GM23338 (cell line): ENCODE data around the gene ZMYND8. TPM values are rescaled to one million over a fixed set of nuclear protein-coding genes. Genes with fewer than 3 reads are reported as not detected.

ENCODE experiments used
- ATAC-seq: fragments of 200-7000 bp; cut with Tn5 transposase; 3 replicates; pipeline ENCODE4 v1.9.1; 2020
- DNase-seq: peaks from one replicate; pipeline ENCODE4 v3.0.0-alpha.2; 2015; ENCODE audit warnings: low spot score
- H2AFZ ChIP-seq: fragments of 200-600 bp; sonication (generic); 2 replicates; pipeline ENCODE4 v1.8.0; 2016; ENCODE audit warnings: antibody characterized with exemption, mild to moderate bottlenecking, moderate library complexity
- H3F3A ChIP-seq: fragments of 200-600 bp; sonication (generic); replicated peaks from 2 replicates; pipeline ENCODE4 v1.8.0; 2017; ENCODE audit warnings: antibody characterized with exemption, mixed run types, low read depth
- H3K27ac ChIP-seq: fragments of 200-600 bp; sonication (generic); 2 replicates; pipeline ENCODE4 v1.6.1; 2016; ENCODE audit warnings: low read depth
- H3K27me3 ChIP-seq: fragments of 200-600 bp; sonication (generic); 2 replicates; pipeline ENCODE4 v1.8.0; 2016; ENCODE audit warnings: mild to moderate bottlenecking, mixed run types, moderate library complexity; ENCODE audit not compliant: insufficient read depth
- H3K36me3 ChIP-seq: fragments of 200-600 bp; sonication (generic); 2 replicates; pipeline ENCODE4 v1.8.0; 2016; ENCODE audit warnings: mild to moderate bottlenecking; ENCODE audit not compliant: insufficient read depth
- H3K4me1 ChIP-seq: fragments of 200-600 bp; sonication (generic); 2 replicates; pipeline ENCODE4 v1.8.0; 2016; ENCODE audit warnings: mild to moderate bottlenecking, moderate library complexity; ENCODE audit not compliant: insufficient read depth
- H3K4me2 ChIP-seq: fragments of 200-600 bp; sonication (generic); 2 replicates; pipeline ENCODE4 v1.7.1; 2017; ENCODE audit warnings: mixed run types
- H3K4me3 ChIP-seq: fragments of 200-600 bp; sonication (generic); 2 replicates; pipeline ENCODE4 v1.6.1; 2016; ENCODE audit warnings: mixed run types
- H3K79me2 ChIP-seq: fragments of 200-600 bp; sonication (generic); replicated peaks from 2 replicates; pipeline ENCODE4 v1.8.0; 2017; ENCODE audit warnings: mild to moderate bottlenecking; ENCODE audit not compliant: insufficient read depth
- H3K9me2 ChIP-seq: fragments of 200-600 bp; sonication (generic); 2 replicates; pipeline ENCODE4 v1.8.0; 2017; ENCODE audit not compliant: insufficient read depth
- H4K20me1 ChIP-seq: fragments of 200-600 bp; sonication (generic); replicated peaks from 2 replicates; pipeline ENCODE4 v1.8.0; 2017; ENCODE audit warnings: mild to moderate bottlenecking; ENCODE audit not compliant: insufficient read depth
- H3K27ac Mint-ChIP-seq: 2 replicates; pipeline ENCODE4 v1.8.0; 2020; ENCODE audit warnings: inconsistent platforms, mild to moderate bottlenecking, moderate library complexity, mixed read lengths
- H3K27me3 Mint-ChIP-seq: 3 replicates; pipeline ENCODE4 v1.8.0; 2022; ENCODE audit warnings: low read depth, mild to moderate bottlenecking, moderate library complexity, mixed read lengths, inconsistent platforms; ENCODE audit not compliant: insufficient read depth, poor library complexity
- H3K36me3 Mint-ChIP-seq: 3 replicates; pipeline ENCODE4 v1.8.0; 2021; ENCODE audit warnings: low read depth, mild to moderate bottlenecking, inconsistent platforms, moderate library complexity, mixed read lengths
- H3K4me1 Mint-ChIP-seq: 3 replicates; pipeline ENCODE4 v1.8.0; 2020; ENCODE audit warnings: mild to moderate bottlenecking, inconsistent platforms, mixed read lengths
- H3K4me3 Mint-ChIP-seq: 3 replicates; pipeline ENCODE4 v1.8.0; 2021; ENCODE audit warnings: moderate library complexity, mild to moderate bottlenecking, inconsistent platforms, mixed read lengths
- H3K9me3 Mint-ChIP-seq: 3 replicates; pipeline ENCODE4 v1.8.0; 2020; ENCODE audit warnings: moderate library complexity, mild to moderate bottlenecking, inconsistent platforms, mixed read lengths
- CREB1 ChIP-seq: fragments of 250-450 bp; sonication (Bioruptor Pico); IDR thresholded peaks from 2 replicates; pipeline ENCODE4 v1.5.0; 2020; ENCODE audit warnings: low read depth, mild to moderate bottlenecking, moderate library complexity
- CTCF ChIP-seq, 2 experiments: fragments of 200-600 bp in 1 of 2; sonication (generic) in 1 of 2; conservative IDR thresholded peaks; 2 replicates each; pipeline versions ENCODE4 v1.5.1 to v1.6.1; 2016 to 2017; ENCODE audit warnings: antibody characterized with exemption in 2 of 2, low read depth in 2 of 2, mild to moderate bottlenecking in 2 of 2, moderate library complexity in 1 of 2
- EZH2 ChIP-seq: fragments of 200-600 bp; sonication (generic); IDR thresholded peaks from one replicate; pipeline ENCODE4 v1.8.0; 2017; ENCODE audit warnings: antibody characterized with exemption, mild to moderate bottlenecking, low read depth; ENCODE audit not compliant: unreplicated experiment
- EZH2phosphoT487 ChIP-seq: fragments of 200-600 bp; sonication (generic); IDR thresholded peaks from one replicate; pipeline ENCODE4 v1.8.1; 2018; ENCODE audit warnings: antibody characterized with exemption; ENCODE audit not compliant: unreplicated experiment
- JUNB ChIP-seq: IDR thresholded peaks from one replicate; pipeline ENCODE4 v1.6.1; 2016; ENCODE audit warnings: antibody characterized with exemption; ENCODE audit not compliant: unreplicated experiment
- NANOG ChIP-seq: IDR thresholded peaks from 2 replicates; pipeline ENCODE4 v1.6.1; 2016; ENCODE audit warnings: antibody characterized with exemption, borderline replicate concordance
- POLR2AphosphoS5 ChIP-seq: IDR thresholded peaks from 2 replicates; pipeline ENCODE4 v1.6.1; 2016; ENCODE audit warnings: antibody characterized with exemption, low read depth
- REST ChIP-seq: IDR thresholded peaks from one replicate; pipeline ENCODE4 v1.6.1; 2018; ENCODE audit warnings: antibody characterized with exemption; ENCODE audit not compliant: unreplicated experiment
- STAT1 ChIP-seq: IDR thresholded peaks from one replicate; pipeline ENCODE4 v1.6.1; 2016; ENCODE audit warnings: antibody characterized with exemption; ENCODE audit not compliant: unreplicated experiment
- ZNF114 ChIP-seq: fragments of 250-450 bp; sonication (Bioruptor Pico); IDR thresholded peaks from 2 replicates; pipeline ENCODE4 v1.5.0; 2020; ENCODE audit warnings: mild to moderate bottlenecking, moderate library complexity
- ZNF331 ChIP-seq: fragments of 250-450 bp; sonication (Bioruptor Pico); IDR thresholded peaks from 2 replicates; pipeline ENCODE4 v1.5.0; 2020; ENCODE audit warnings: low read depth, mild to moderate bottlenecking, moderate library complexity
- ZNF462 ChIP-seq: fragments of 250-450 bp; sonication (Bioruptor Pico); IDR thresholded peaks from 2 replicates; pipeline ENCODE4 v1.5.0; 2020; ENCODE audit warnings: mild to moderate bottlenecking, moderate library complexity
- polyA plus RNA-seq: library from polyadenylated mRNA; unstranded; fragments of >200 nt; fragmentation: Nextera tagmentation; extraction: Ambion mirVana; gene quantifications from 2 replicates; pipeline ENCODE4 v1.2.1, GENCODE V29; 2016
- total RNA-seq: library from RNA; depleted of rRNA; stranded (reverse); fragments of >200 nt; shearing (Covaris generic); gene quantifications from 2 replicates; pipeline ENCODE4 v1.2.3, GENCODE V29; 2014
- TF ChIP-seq, protein P1 (sequence below): IDR thresholded peaks from 2 replicates; pipeline ENCODE4 v1.6.1; 2016; ENCODE audit warnings: antibody characterized with exemption

Gene ZMYND8
- total and polyA plus RNA-seq, 2 experiments from 2014 or later = 70.9 to 128 TPM

DNA sequence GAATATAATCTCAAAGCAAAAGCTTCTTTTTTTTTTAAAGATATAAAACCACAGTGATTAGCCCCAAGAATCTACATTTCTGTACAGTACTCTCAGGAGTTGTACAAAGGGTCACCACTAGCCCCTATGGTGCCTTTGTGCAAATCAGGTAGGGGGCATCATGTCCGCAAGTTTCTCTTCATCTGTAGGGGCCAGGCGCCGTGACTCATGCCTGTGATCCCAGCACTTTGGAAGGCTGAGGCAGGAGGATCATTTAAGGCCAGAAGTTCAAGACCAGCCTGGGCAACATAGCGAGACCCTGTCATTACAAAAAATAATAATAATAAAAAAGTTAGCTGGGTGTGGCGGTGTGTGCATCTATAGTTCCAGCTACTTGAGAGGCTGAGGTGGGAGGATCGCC is 63.9 kb downstream of the ZMYND8 start:
- Mint-ChIP-seq H3K4me3 (no peak overlapping the region), H3K27ac (0 out of 2 replicates have a peak overlapping the region, but pooled peaks have one; percentile 21), H3K27me3 (peaks cover 6% of the 10 kb centered on the region), H3K4me1 (peaks cover 8% of the 10 kb centered on the region), H3K9me3 (no peaks in the 10 kb centered on the region; the same call in 2 of the 3 replicates), H3K36me3 (peaks cover 97% of the 10 kb centered on the region)
- 0 out of 2 replicates have a peak overlapping the region, but pooled peaks have one; percentile 34 for H3K27ac ChIP-seq
- H3K4me3 ChIP-seq = no peak overlapping the region
- H3K27me3 ChIP-seq = no peaks in the 10 kb centered on the region
- H4K20me1 ChIP-seq = no peaks in the 10 kb centered on the region; the same call in 1 of the 2 replicates
- no peak for DNase-seq
- no peaks in the 10 kb centered on the region for H3K9me2 ChIP-seq
- TF ChIP-seq POLR2AphosphoS5 (no peak), EZH2 (no peak), NANOG (no peak), JUNB (no peak), ZNF114 (no peak), ZNF462 (CRISPR knock-in tag) (no peak), ZNF331 (CRISPR knock-in tag) (no peak), EZH2phosphoT487 (no peak), STAT1 (no peak), REST (no peak), CREB1 (CRISPR knock-in tag) (no peak), CTCF (conservative IDR thresholded peaks at IDR 0.05; ENCODE audit: low read depth in 2 of 2) (no peak)
- TF ChIP-seq, protein P1, sequence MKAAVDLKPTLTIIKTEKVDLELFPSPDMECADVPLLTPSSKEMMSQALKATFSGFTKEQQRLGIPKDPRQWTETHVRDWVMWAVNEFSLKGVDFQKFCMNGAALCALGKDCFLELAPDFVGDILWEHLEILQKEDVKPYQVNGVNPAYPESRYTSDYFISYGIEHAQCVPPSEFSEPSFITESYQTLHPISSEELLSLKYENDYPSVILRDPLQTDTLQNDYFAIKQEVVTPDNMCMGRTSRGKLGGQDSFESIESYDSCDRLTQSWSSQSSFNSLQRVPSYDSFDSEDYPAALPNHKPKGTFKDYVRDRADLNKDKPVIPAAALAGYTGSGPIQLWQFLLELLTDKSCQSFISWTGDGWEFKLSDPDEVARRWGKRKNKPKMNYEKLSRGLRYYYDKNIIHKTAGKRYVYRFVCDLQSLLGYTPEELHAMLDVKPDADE = no peak
- H2AFZ ChIP-seq = no peak overlapping the region
- peaks cover 36% of the 10 kb centered on the region for H3F3A ChIP-seq
- no peak for ATAC-seq
- peaks cover 14% of the 10 kb centered on the region for H3K4me1 ChIP-seq
- H3K79me2 ChIP-seq = peaks cover 83% of the 10 kb centered on the region
- peaks cover 55% of the 10 kb centered on the region for H3K36me3 ChIP-seq
- no peak overlapping the region for H3K4me2 ChIP-seq
